ENCODE data around the gene CEP112. TPM values are rescaled to one million over a fixed set of nuclear protein-coding genes. Genes with fewer than 3 reads are reported as not detected.
"Not testable (repeated sequence)": the region's sequence is repeated elsewhere in the genome, so short reads cannot be mapped to it uniquely, and the experiment has no call there.

CEP112 gene
- total and polyA plus RNA-seq, 7 donors = 4.5 to 19.4 (median 9.7) TPM

GRCh38 chr17:65685110-65685509 is 506.8 kb downstream of the CEP112 start:
- Histone ChIP-seq H3K4me1 (no peaks in the 10 kb centered on the region), H3K9me3 (no peaks in the 10 kb centered on the region), H3K4me3 (no peak overlapping the region), H3K27me3 (ENCODE audit: insufficient read depth in 3 of 3, low read length in 2 of 3) (no peaks in the 10 kb centered on the region), H3K36me3 (ENCODE audit: insufficient read depth in 1 of 2, low read depth in 1 of 2) (no peaks in the 10 kb centered on the region), H3K27ac (no peak overlapping the region)
- intact Hi-C loops (cut with DNase I) = no loop called here
- ATAC-seq (no peak), DNase-seq (no peak)
- TF ChIP-seq CTCF (IDR thresholded peaks at IDR 0.05) = no peak
- WGBS, 3 donors = 98 to 100% (median 100%) methylated on average over 1 of the region's 1 CpG

- no peak overlapping the region for H3K27ac ChIP-seq
- TF ChIP-seq CTCF (IDR thresholded peaks at IDR 0.05) = no peak
- H3K9me3 ChIP-seq = no peaks in the 10 kb centered on the region
- DNase-seq (no peak), ATAC-seq (no peak)
- no peaks in the 10 kb centered on the region for H3K27me3 ChIP-seq (ENCODE audit: insufficient read depth in 3 of 3, low read length in 2 of 3)
- H3K4me1 ChIP-seq = no peaks in the 10 kb centered on the region
- no peak overlapping the region for H3K4me3 ChIP-seq
- 88 to 92% (median 92%) methylated on average over 4 of the region's 4 CpGs for WGBS, 3 donors
- no peaks in the 10 kb centered on the region for H3K36me3 ChIP-seq (ENCODE audit: insufficient read depth in 1 of 2, low read depth in 1 of 2)
- intact Hi-C loops (cut with DNase I) = no loop called here
Measured at GRCh38 chr17:65684631-65685030, 507.3 kb downstream of the CEP112 start.

- intact Hi-C loops (cut with DNase I) = no loop called here
- WGBS, 3 donors = 75 to 87% (median 85%) methylated on average over 7 of the region's 7 CpGs
- DNase-seq (no peak), ATAC-seq (no peak)
- no peak for TF ChIP-seq CTCF (IDR thresholded peaks at IDR 0.05)
- Histone ChIP-seq H3K27ac (no peak overlapping the region), H3K4me3 (no peak overlapping the region), H3K27me3 (ENCODE audit: insufficient read depth in 3 of 3, low read length in 2 of 3) (no peaks in the 10 kb centered on the region), H3K9me3 (no peaks in the 10 kb centered on the region), H3K4me1 (no peaks in the 10 kb centered on the region), H3K36me3 (ENCODE audit: insufficient read depth in 1 of 2, low read depth in 1 of 2) (no peaks in the 10 kb centered on the region)
Measured at GRCh38 chr17:65683428-65683827, 508.5 kb downstream of the CEP112 start.

GRCh38 chr17:65681763-65682162 is 510.2 kb downstream of the CEP112 start:
- intact Hi-C loops (cut with DNase I); H3K27ac ChIP-seq; H3K27me3 ChIP-seq (ENCODE audit: insufficient read depth in 3 of 3, low read length in 2 of 3); ATAC-seq; H3K9me3 ChIP-seq; DNase-seq; H3K4me1 ChIP-seq; H3K4me3 ChIP-seq; H3K36me3 ChIP-seq (ENCODE audit: insufficient read depth in 1 of 2, low read depth in 1 of 2): not testable (repeated sequence)
- 70 to 86% (median 86%) methylated on average over 5 of the region's 5 CpGs for WGBS, 3 donors

- Histone ChIP-seq H3K4me1 (no peaks in the 10 kb centered on the region), H3K27me3 (ENCODE audit: insufficient read depth in 3 of 3, low read length in 2 of 3) (no peaks in the 10 kb centered on the region)
- intact Hi-C loops (cut with DNase I) = no loop called here
Measured at GRCh38 chr17:65679165-65679845, 512.6 kb downstream of the CEP112 start.

More at GRCh38 chr17:65679165-65679845, 512.6 kb downstream of the CEP112 start:
- DNase-seq (no peak), ATAC-seq (no peak)
- H3K4me3 ChIP-seq = no peak overlapping the region
- H3K27ac ChIP-seq = no peak overlapping the region
- WGBS, 3 donors = 42 to 63% (median 49%) methylated on average over 3 of the region's 3 CpGs
- H3K36me3 ChIP-seq (ENCODE audit: insufficient read depth in 1 of 2, low read depth in 1 of 2) = no peaks in the 10 kb centered on the region
- TF ChIP-seq CTCF (IDR thresholded peaks at IDR 0.05) = no peak
- no peaks in the 10 kb centered on the region for H3K9me3 ChIP-seq
